HL-60 (cell line): Measurements from ENCODE around the gene TSHZ3.

Experiments
- CTCF ChIP-seq: IDR thresholded peaks from one replicate; pipeline ENCODE4 v1.5.1; 2011; ENCODE audit warnings: low read length, control low read depth, inconsistent platforms; ENCODE audit not compliant: insufficient read depth
- GABPA ChIP-seq: IDR thresholded peaks from 2 replicates; pipeline ENCODE4 v1.6.1; 2012; ENCODE audit warnings: low read depth
- POLR2AphosphoS5 ChIP-seq: IDR thresholded peaks from 2 replicates; pipeline ENCODE4 v1.6.1; 2012; ENCODE audit warnings: low read depth
- REST ChIP-seq: IDR thresholded peaks from 2 replicates; pipeline ENCODE4 v1.6.1; 2012; ENCODE audit warnings: low read depth; ENCODE audit not compliant: insufficient replicate concordance
- SPI1 ChIP-seq: IDR thresholded peaks from 2 replicates; pipeline ENCODE4 v1.6.1; 2012; ENCODE audit warnings: low read depth, mild to moderate bottlenecking, borderline replicate concordance

GRCh38 chr19:31389874-31390273 is 40.6 kb upstream of the TSHZ3 start:
- TF ChIP-seq REST, result no peak
- no peak for TF ChIP-seq CTCF
- TF ChIP-seq POLR2AphosphoS5, result no peak
- TF ChIP-seq GABPA, result no peak
- no peak for TF ChIP-seq SPI1
